Stimulated activated CD4-positive, alpha-beta T cell treated with anti-CD3 and anti-CD28 coated beads, Interleukin-12 subunit alpha, Interleukin-12 subunit beta, amount 100 ng/mL, for 4 hours (primary cell): ENCODE measurements around the gene TMED6.
"Not testable (repeated sequence)": the region's sequence is repeated elsewhere in the genome, so short reads cannot be mapped to it uniquely, and the experiment has no call there.

Source experiments
- DNase-seq: peaks from one replicate; pipeline ENCODE4 v3.0.0-alpha.2; 2020

The TMED6 gene

DNA sequence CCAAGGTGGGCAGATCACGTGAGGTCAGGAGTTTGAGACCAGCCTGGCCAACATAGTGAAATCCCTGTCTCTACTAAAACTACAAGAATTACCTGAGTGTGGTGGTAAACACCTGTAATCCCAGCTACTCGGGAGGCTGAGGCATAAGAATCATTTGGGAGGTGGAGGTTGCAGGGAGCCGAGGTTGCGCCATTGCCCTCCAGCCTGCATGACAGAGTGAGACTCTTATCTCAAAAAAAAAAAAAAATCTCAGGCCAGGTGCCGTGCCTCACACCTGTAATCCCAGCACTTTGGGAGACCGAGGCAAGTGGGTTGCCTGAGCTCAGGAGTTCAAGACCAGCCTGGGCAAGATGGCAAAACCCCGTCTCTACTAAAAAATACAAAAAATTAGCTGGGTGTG, 54.8 kb downstream of the TMED6 start:
- DNase-seq, result not testable (repeated sequence)

DNA sequence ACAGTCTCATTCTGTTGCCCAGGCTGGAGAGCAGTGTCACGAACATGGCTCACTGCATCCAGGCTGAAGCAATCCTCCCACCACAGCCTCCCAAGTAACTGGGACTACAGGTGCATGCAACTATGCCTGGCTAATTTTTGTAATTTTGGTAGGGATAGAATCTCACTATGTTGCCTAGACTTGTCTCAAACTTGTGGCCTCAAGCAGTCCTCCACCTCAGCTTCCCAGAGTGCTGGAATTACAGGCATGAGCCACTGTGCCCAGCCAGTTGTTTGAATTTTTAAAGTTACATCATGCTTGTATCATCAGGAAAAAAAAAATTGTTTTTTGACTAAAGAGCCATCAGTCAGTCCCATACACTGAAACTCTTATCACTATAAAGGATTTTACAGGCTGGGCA, 57.5 kb downstream of the TMED6 start:
- no peak for DNase-seq

- DNase-seq, result no peak
Measured at GRCh38 chr16:69293401-69293800, 58.2 kb downstream of the TMED6 start.
